GM18520 (cell line): ENCODE measurements around the gene PGS1.

ENCODE experiments used
- ATAC-seq: cut with Tn5 transposase; IDR thresholded peaks from one replicate; pipeline ENCODE4 v1.9.1; 2021; ENCODE audit not compliant: unreplicated experiment

Gene PGS1

DNA sequence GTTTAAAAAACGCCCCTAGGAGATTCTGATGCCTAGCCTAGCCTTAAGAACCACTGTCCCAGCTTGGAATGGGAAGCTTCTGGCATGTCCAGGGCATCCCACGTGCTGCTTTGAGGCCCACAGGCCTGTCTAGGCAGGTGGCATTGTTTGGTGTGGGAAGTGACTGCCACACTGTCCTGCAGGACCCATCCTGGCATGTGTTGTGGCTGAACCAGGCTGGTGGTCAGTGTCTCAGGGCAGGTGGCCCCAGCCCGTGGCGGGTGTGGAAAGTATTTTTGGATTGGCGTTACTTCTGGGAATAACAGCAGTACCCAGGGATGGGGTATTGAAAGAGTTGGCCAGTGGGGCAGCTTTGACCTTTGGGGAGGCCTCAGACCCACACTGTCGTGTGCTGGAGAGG, 27.9 kb downstream of the PGS1 start:
- ATAC-seq: no peak

DNA sequence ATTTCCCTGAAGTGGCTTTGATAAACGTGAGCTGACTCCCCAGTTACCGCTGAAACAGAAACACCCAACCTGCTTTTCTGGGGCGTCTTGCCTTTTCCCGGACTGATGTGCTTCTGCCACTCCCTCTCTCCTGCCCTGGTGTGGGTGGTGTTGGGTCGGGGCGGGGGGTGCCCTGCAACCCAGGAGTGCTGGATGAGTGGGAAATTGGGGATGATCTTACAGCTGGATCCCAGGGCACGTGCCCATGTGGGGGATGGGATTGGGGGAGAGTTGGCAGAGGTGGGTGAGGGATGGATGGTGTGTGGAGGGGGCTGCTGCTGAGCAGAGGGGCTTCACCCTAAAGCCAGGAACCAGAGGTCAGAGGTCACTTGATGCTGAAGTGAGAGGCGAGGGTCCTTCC, 28.5 kb downstream of the PGS1 start:
- no peak for ATAC-seq

DNA sequence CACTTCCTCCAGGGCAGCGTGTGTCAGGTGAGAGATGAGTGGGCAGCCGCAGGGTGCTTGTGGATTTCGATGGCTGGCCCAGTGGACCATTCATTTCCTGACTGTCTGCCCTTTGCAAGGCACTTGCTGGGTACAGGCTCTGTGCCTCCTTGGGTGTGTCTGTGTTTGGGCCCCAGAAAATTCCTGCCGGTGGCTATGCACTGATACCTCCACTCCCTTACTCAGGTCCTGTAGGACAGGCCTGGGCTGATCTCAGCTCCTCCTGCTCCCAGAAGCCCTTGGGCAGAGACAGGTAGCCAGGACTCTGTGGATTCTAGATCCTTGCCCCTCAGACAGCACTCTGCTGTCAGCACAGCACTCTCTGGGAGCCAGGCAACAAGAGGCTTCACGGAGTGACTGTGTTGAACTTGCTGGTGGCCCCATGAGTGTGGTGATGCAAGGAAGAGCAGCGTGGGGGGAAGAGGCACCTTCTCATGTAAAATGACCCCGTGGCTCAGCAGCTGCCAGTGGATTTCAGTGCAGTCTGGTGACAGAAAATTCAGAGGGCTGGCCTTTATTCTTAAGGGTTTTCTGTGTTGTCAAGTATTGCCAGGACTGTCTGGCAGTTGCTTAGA, 29.0 kb downstream of the PGS1 start:
- no peak for ATAC-seq

DNA sequence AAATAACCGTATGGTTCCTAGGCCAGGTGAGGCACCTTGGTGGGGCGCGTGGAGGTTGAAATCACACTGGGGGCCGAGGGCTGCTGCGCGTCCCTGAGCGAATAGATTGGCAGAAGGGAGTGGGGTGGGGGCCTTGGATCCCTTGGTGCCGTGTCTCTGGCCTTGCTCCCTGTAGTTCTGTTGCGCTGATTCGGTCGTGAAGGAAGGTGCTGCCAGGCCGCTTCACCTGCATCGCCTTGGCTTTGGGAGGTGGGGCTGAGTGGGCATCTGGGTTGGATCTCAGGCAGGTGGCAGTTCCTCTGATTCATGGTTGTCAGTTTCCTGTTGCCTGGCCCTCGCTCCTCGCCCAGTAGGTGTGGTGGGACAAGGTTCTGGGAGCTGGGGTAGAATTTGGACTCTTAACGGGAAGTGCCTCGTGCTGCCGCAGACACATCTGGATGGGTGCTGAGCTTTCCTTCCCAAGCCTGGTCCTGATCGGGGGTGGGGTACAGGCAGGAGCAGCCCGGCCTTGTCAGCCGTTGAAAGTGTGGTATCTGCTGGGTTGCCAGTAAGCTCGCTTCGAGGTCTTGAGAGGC, 30.1 kb downstream of the PGS1 start:
- ATAC-seq: no peak

DNA sequence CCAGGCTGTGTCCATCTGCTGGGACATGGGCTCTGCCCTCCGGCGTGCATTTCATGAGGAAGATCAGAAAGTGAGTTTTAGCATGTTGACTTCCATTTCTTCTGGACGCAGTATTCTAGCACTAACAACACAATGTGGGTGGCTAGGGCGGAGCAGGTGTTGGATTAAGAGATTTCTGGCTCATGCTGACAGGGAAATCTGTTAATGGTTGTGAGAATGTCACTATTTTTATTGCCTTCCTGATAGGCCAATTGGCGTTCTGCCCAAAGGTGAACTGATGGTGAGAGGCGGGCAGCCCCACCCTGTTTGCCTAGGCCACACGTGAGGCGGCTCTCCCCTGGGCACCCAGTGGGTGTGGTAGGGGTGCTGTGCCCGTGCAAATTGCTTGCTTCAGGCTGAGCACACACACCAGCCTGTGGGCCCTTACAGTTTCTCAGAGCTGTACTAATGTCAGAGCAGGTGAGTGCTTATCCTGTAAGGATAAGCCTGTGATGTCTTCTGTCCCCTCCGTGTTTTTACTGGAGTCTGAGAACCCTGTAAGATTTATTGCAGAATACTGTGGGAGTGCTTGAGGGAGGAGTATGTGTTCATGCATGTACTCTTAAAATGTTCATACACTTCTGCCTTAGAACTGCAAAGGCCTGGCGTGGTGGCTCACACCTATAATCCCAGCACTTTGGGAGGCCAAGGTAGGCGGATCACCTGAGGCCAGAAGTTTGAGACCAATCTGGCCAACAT, 30.9 kb downstream of the PGS1 start:
- ATAC-seq: no peak

DNA sequence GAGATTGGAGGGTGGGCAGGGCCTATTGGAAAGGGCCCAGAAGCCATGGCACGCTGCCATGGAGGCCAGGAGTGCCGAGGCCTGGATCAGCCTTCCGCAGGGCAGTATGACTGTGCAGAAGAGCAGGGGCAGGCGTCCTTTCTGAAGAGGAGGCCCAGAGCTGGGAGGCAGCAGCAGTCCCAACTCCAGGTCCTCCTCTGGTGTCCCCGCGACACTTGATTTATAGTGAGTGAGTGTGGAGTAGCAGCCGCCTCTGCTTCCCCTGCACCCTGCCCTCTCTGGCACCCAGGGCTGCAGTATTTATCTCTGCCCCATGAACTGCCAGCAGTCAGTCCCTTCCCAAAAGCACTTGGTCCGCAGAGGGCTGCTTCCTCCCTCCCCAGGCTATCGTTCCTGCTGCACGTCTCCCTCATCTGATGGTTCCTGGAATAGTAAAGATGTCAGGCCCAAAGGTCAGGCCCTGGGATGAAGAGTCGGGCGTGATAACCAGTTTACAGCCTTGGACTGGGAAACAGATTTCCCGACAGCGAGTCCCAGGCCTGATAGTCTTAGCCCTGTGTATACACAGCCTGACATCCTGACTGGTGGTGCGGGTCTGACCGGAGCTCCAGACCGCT, 32.9 kb downstream of the PGS1 start:
- ATAC-seq: no peak

DNA sequence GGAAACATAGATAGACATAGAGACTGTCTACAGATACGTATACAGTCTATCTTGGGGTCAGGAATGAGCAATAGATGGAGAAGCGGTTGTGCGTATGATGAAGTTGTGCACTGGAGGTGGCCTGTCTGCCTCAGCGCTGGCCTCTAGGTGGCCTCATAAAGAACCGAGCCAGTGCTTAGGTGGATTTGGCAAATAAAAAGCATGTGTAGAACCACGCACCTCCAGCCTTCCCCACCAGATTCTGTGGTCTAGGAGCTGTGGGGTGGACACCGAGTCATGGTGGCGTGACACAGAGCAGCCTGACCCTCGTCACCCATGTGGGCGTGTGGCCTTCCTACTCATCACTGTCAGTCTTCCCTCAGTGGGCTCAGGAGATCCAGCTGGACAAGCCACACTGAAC, 34.0 kb downstream of the PGS1 start:
- ATAC-seq: no peak

DNA sequence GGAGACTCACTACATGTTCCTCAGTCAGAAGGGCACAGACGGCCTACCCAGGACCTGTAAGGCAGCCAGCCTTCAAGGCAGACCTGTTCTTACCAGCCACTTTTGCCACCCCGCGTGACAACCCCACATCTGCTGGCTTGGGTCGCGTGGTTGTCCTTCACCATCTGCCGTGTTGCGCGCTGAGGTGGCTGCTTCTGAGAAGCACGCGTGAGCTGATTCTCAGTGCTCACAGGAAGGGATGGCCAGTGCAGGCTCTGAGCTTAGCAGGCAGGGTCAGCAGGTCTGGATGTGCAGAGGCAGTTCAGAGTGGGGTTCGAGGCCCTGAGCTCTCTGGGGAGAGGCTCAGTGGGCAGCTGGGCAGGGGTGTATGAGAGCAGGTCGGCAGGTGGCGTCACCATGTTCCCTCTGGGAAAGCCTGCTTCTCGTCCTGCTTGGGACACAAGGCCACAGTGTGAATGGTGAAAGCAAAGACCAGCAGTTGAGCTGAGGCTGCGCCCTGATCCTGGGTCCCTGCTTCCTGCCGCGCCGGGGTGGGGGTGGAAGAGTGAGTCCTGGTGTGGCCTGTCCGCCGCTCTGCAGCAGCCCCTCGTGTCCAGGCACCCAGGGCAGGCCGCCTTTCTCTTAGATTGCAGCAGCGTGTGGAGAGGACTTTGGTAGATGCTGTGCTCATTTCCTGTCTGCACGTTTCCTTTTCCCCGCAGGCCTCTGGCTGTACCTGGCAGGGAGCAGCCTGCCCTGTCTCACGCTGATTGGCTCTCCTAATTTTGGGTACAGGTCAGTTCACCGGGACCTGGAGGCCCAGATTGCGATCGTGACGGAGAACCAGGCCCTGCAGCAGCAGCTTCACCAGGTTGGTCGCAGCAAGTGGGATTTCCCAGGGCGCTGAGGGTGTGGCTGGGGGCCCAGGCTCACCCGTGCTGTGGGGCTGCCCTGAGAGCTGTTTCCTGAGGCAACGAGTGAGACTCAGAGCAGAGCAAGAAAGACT, 36.0 kb downstream of the PGS1 start:
- no peak for ATAC-seq

DNA sequence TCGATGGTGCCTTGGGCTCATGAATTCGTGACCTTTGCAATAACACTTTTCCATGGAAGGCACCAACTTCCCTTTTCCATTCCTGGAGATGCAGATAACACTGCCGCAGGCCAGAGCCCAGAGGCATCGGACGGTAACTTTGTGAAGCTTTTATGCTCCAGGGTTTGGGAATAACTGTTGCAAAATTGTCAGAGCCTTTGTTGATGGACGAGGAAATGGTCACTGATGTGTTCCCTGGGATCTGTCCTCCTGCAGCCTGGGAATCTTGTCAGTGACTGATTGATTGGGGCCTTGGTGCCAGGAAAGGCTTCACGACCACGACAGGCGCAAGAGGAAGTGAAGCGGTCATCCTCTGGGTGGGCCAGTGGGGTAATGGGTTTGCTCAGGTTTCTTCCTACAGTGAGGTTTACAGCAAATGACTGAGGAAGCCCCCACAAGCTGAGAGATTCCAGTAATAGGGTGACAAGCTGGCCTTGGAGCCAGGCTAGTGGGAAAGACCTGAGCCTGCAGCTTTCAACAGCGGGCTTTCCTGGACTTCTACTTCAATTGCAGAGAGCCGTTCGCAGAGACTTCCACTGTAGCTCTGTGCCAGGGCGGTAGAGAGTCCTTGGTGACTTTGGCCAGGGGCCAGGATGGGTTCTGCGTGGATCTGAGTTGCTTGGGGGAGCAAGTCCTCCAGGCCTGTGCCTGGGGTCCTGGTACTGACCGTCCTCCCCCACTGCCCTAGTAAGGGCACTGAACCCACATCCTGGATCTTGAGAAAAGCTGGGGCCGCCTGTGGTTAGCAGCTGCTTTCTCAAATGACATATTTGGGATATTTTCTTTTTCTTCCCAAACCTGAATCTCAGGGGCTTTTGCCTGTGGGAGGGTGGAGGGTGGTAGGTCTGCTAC, 37.6 kb downstream of the PGS1 start:
- no peak for ATAC-seq

DNA sequence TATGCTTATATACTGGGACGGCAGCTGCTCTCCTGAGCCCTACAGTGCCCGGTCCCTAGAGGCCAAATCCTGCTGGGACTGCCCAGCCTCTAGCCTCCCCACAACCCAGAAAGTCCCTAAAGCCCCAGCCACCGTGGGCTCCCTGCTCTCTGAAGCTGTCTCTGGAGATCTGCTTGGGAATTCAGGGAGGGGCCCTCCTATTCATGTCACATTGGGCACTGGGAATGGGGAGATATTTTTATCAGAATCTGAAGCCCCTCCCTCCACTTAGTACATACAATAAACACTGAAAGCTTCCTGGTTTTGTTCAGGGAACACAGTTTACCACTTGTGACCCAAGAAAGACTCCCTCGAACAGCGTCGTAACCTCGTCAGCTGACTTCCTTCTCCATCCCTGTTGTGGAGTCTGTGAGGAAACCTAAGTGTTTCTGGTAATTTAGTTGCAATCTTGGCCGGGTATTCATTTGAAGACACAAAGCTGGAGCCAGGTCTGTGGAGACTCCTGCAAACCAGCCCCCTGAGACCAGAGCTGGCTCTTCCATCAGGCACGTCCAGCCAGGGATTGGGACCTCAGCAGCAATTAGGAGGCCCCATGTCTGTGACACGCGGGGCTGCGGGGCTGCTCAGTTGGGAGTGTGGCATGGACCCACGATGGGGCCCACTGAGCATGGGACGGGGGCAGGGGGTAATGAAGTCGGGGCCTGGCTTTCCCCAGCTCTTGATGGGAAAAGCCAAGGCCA, 38.5 kb downstream of the PGS1 start:
- ATAC-seq: no peak

DNA sequence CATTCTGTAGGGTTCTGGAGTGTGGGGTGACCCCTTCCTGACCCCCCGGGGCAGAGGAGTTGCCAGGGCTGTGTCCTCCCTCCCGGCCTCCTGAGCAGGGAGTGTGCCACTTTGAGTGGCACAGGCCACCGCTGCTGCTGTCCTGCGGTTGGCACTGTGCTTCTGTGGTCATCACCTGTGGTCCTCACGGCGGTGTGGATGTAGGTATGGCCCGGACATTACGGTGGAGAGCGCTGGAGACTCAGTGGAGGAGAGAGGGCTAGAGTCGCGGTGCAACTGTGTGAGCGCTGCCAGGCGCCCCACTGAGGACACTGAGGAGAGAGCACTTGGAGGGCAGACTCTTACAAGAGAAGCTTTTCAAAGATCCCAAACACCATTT, 39.1 kb downstream of the PGS1 start:
- ATAC-seq: no peak

DNA sequence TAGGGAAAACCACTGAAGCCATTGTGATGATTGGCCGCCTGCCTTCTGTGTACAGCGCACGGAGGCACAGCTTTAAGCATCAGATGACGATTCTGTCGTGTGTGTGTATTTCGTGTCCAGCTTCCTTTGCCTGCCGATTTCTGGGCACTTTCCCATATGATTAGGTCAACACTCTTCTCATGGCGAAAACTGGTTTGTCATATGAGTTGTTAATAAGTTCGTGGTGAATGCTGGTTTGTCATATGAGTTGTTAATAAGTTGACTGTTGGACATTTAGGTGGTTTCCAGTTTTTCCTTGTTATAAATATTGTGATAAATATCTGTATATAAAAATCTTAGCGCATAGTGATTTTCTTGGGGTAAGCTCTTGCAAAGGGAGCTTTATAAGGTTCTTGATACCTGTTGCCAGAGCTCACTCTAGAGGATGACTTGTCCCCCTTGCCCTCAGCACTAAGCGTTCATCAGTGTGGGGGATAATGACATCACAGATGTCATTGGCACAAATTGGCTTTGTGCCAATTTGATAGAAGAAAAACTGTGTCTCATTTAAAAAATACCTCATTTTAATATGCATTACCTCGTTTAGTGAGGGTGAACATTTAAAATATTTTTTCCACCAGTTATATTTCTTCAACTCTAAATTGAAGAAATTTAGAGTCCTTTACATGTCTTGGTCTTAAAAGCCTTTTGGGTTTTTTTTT, 40.0 kb downstream of the PGS1 start:
- no peak for ATAC-seq

DNA sequence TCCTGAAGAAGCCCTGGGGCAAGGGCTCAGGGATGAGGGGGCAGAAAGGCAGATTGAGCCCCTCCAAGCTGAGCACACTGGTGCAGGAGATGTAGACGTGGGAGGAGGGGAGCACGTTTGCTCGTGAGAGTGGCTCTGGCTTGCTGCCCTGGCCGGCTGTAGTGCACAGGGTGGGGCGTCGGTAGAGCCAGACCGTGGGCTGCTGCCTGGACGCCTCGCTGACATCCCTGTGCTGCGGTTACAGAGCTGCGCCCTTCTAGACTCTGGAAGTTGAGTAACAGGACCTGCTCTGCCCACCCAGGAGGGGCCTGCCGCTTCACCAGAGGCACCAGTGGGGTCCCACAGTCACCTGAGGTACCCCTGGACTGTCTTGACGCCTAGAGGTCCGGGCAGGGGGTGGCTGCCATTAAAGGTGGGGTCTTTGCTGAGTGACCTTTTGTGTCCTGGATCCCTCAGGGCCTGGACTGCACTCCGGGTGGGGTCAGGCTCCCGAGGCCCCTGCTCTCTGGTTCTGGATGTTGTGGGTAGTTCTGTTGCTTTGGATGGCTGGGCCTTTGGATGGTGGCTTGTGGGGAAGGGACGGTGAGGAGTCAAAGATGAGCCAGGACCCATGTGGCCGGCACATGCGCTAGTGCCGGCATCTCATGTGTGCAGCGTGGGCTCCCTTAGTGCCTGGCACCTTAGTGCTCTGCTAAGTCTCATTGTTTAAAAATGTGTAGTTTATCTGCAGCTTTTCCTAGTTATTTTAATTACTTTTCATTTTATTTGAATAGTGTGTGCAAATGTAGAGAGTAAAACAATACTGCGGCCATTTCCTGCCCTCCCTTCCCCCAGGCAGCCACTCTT, 41.7 kb downstream of the PGS1 start:
- no peak for ATAC-seq

DNA sequence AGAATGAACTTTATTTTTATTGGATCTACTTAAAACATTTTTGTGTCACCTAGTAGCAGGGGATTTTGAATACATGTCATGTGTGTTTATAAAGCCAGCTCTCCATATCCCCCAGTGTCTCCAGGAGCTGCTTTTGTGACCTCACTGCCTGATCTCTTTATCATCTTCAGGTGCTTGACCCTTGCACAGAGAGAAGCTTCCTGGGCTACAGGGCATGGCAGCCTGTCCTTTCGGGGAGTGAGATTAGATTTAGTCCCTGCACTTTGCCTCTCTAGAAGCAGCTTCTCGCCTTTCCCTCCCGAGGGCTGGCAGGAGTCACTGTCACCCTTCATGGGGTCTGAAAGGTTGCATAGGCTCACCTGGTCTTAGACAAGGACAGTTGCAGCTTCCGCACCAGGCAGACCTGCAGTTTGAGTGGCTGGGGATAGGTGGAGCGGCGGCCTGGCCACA, 42.7 kb downstream of the PGS1 start:
- ATAC-seq: no peak

DNA sequence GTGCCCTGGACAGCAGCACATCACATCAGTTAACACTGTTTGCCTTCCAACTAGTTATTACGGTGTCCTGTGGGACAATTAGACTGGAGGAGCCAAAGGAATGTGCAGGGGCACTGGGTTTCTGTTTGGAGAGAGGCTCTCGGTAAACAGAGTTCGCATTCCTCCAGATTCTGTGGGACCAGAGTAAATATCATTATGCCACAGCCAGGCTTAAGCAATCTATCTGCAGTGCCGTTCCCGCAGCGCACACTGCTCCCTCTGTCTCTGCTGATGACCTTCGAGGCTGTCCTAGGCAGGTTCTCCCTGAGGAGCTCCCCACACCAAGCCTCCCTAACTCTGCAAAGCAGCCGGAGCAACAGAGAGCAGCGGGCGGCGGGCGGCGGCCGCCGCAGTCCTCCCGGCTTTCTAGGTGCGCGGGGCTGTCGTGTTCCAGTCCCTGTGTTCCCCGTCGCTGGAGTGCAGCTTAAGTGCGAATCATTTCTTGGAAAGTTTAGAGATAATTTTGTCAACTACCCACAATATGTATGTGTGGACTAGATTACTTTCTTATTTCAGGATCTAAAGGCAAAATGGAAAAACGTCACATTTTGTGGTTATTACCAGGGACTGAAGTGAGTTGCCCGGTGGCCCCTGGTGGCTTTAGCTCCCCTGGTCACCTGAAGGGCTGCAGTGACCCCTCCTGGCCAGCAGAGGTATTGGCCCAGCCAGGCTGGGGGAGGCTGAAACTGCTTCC, 43.3 kb downstream of the PGS1 start:
- ATAC-seq: no peak

DNA sequence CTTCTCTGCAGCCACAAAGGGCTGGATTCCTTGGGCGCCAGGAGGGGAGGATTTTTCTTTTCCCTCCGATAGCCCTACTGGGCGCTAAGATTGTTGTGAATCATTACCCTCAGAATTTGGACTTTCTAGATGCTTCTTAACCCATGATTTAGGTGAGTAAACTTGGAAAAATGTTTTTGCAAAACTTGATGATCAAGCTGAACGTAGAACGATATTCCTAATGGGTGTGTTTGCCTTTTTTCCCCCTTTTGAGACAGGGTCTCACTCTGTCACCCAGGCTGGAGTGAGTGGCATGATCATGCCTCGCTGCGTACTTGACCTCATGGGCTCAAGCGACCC, 43.8 kb downstream of the PGS1 start:
- no peak for ATAC-seq

DNA sequence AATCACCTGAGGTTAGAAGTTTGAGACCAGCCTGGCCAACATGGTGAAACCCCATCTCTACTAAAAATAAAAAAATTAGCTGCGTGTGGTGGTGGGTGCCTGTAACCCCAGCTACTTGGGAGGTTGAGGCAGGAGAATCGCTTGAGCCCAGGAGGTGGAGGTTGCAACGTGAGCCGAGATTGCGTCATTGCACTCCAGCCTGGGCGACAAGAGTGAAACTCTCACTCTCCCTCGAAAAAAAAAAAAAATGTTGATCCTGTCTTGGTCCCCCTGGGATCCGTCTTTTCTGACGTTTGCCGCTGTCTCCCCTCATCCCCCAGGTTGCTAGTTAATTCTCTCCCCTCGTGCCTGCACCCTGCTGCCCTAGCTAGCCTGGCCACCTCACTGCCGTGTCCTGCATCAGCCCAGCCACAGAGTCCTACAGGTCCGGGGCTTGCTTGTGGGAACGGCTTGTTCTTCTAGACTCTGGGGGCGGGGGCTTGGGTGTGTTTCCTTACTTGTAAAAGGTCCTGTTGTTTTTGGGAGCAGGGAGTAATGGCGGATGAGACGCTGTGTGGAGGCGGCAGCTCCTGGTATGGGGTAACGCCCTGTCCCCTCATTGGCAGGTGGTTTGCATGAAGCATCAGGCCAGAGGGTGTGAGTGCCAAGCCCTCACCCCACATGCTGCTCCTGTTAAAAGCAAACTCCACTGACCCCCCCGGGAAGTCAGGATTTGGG, 44.6 kb downstream of the PGS1 start:
- ATAC-seq: no peak
